DND-41 (cell line): ENCODE results near the gene DYDC1.

Source experiments
- CTCF ChIP-seq: IDR thresholded peaks from 2 replicates; pipeline ENCODE4 v1.5.1; 2012; ENCODE audit warnings: borderline replicate concordance, low read length, moderate library complexity, mild to moderate bottlenecking; ENCODE audit not compliant: poor library complexity, severe bottlenecking; ENCODE audit errors: extremely low read depth
- EZH2 ChIP-seq: IDR thresholded peaks from 3 replicates; pipeline ENCODE4 v1.6.1; 2012; ENCODE audit warnings: borderline replicate concordance, low read depth, mild to moderate bottlenecking, moderate library complexity, low read length, inconsistent platforms; ENCODE audit not compliant: severe bottlenecking

- TF ChIP-seq CTCF (no peak), EZH2 (no peak)
Observed at GRCh38 chr10:80296942-80297341, 59.6 kb downstream of the DYDC1 start.
